ENCODE results near the gene SPDL1.
A peak's percentile ranks its signal among the peaks of the same experiment; 100 is the strongest.

The SPDL1 gene

DNA sequence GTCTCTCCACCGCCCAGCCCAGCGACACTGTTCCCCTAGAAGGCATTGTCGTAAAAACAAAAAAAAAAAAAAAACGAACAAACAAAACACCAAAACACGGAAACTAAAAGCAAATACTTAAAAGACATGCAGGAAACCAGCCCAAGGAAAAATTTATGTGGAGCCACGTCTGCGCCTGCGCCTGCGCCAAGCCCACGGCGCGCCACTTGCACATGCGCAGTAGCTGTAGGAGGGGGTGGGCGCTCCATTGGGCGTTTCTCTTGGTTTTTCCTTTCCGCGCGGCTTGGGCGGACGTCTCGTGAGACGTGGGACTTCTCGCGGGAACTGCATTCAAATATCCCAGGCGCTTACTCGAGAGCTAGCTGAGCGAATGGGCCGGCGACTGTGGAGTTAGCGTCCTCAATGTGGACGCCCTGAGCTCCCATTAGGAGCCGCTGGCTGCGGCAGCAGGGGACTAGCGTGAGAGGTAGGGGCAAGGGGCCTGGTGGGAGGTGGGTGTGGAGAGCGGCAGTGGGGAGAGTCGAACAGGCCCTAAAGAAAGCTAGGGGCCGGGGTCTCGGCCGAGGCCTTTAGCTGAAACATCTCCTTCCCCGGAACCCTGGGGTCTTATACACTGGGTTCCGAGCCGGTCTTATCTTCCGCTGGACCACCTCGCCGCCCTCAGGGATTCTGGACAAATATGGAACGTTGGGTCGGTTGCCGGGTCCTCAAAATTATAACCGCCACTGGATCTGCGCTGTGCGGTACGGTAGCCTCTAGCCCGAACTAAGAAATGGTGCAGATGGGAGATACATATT is at the start of gene SPDL1:
SPDL1 (plus strand) TSS at position 350 of the 797 bp plus-strand sequence. CDS start 4,644 bp downstream, outside the sequence.
- POLR2A ChIA-PET (ENCODE audit: low non-redundant PET): interaction anchor here (0.5 to 0.9 kb wide), 6 partner anchors 24 to 1054 kb away, joined by 4 to 5 read pairs (median 5); partner anchors contain the start of gene PANK3
- no peak for TF ChIP-seq CTCF (conservative IDR thresholded peaks at IDR 0.05; ENCODE audit: low read depth)
- CTCF ChIA-PET: interaction anchor here (0.5 to 1.1 kb wide), 5 partner anchors 15 to 866 kb away, joined by 3 to 5 read pairs (median 4); partner anchors contain the start of gene INSYN2B
- DNase-seq (ENCODE audit: low spot score): peak; percentile 99
- H3K27ac ChIP-seq: peak within 1 kb of the TSS; percentile 82

- H3K27ac ChIP-seq: no peak overlapping the region
- CTCF ChIA-PET: no interaction called here
Observed at GRCh38 chr5:169534311-169534880, 49.2 kb upstream of the SPDL1 start.

GRCh38 chr5:169534939-169535338 is 48.6 kb upstream of the SPDL1 start:
- no peak for TF ChIP-seq CTCF (conservative IDR thresholded peaks at IDR 0.05; ENCODE audit: low read depth)

More at GRCh38 chr5:169534311-169534880, 49.2 kb upstream of the SPDL1 start:
- DNase-seq (ENCODE audit: low spot score): no peak
- TF ChIP-seq CTCF (conservative IDR thresholded peaks at IDR 0.05; ENCODE audit: low read depth): no peak
- POLR2A ChIA-PET (ENCODE audit: low non-redundant PET): no interaction called here

GRCh38 chr5:169538944-169539343 is 44.6 kb upstream of the SPDL1 start:
- no peak for DNase-seq (ENCODE audit: low spot score)
- CTCF ChIA-PET: interaction anchor here (0.6 to 1.2 kb wide), 4 partner anchors 98 to 551 kb away, joined by 3 to 6 read pairs (median 4); no protein-coding TSS in a partner anchor
- no peak overlapping the region for H3K27ac ChIP-seq
- TF ChIP-seq CTCF (conservative IDR thresholded peaks at IDR 0.05; ENCODE audit: low read depth): no peak
- POLR2A ChIA-PET (ENCODE audit: low non-redundant PET): no interaction called here

More at GRCh38 chr5:169534939-169535338, 48.6 kb upstream of the SPDL1 start:
- H3K27ac ChIP-seq: no peak overlapping the region
- no peak for DNase-seq (ENCODE audit: low spot score)
- ChIA-PET POLR2A (ENCODE audit: low non-redundant PET) (no interaction called here), CTCF (no interaction called here)

DNA sequence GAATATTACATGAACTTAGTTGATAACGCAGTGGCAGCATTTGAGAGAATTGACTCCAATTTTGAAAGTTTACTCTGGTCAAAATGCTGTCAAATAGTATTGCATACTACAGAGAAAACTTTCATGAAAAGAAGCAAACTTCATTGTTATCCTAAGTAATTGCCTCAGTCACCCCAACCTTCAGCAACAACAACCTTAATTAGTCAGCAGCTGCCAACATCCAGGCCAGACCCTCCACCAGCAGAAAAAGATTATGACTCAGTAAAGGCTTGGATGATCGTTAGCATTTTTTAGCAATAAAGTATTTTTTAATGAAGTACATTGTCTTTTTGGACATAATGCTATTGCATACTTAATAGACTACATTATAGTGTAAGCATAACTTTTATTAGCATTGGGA is 40.8 kb upstream of the SPDL1 start:
- CTCF ChIA-PET: no interaction called here
- TF ChIP-seq CTCF (conservative IDR thresholded peaks at IDR 0.05; ENCODE audit: low read depth): no peak
- POLR2A ChIA-PET (ENCODE audit: low non-redundant PET): no interaction called here

DNA sequence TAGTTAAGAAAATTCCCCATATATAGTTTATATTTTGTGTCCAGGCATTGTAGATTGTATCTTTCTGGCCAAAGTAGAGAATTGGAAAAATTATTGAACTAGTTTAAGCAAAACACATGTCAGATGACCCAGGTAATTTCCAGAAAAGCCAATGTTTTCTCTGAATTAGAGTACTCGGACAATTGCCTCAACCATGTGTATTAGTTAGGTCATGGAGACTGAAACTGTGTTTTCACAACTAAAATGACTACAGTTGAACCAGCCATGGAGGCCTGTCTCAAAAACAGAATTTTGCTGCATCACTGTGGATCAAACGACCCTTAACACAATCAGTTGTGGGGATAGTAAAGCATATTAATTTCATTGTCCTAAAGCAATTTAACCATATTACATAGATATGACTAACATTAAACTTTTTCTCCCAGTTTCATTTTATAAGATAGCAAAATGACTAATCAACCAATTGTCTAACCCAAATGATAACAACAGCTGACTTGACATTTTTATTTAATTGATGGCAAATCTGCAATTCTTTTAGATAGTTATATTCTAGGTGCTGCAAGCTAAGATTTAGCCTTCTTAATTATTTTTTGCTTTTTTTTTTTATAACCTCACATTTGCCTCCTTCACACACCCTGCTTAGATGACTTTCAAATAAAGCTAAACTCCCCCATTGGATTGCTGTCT is 39.2 kb upstream of the SPDL1 start:
- no peak overlapping the region for H3K27ac ChIP-seq
- no peak for TF ChIP-seq CTCF (conservative IDR thresholded peaks at IDR 0.05; ENCODE audit: low read depth)
- DNase-seq (ENCODE audit: low spot score): no peak
- ChIA-PET CTCF (interaction anchor here (1.8 kb wide), 1 partner anchor 557 kb away, joined by 10 read pairs; no protein-coding TSS in a partner anchor), POLR2A (ENCODE audit: low non-redundant PET) (no interaction called here)

More for the DNA sequence above, 40.8 kb upstream of the SPDL1 start:
- no peak for DNase-seq (ENCODE audit: low spot score)
- no peak overlapping the region for H3K27ac ChIP-seq
